Measurements from ENCODE around the gene ISLR2.

Gene ISLR2

GRCh38 chr15:74171965-74172541 lies 41.7 kb downstream of the ISLR2 start:
- peaks cover 10% of the 10 kb centered on the region for H3K27me3 Mint-ChIP-seq (ENCODE audit: low read depth, poor library complexity)
- no peaks in the 10 kb centered on the region for H3K36me3 Mint-ChIP-seq (ENCODE audit: low read depth)
- H3K4me3 Mint-ChIP-seq, result no peak overlapping the region
- H3K4me1 Mint-ChIP-seq, result peaks cover 94% of the 10 kb centered on the region
- DNase-seq, result no peak
- H3K9me3 Mint-ChIP-seq, result no peaks in the 10 kb centered on the region
- H3K27ac Mint-ChIP-seq, result no peak overlapping the region
- TF ChIP-seq CTCF (IDR thresholded peaks at IDR 0.05), result no peak

GRCh38 chr15:74172701-74173379 lies 42.5 kb downstream of the ISLR2 start:
- Mint-ChIP-seq H3K4me1 (peaks cover 98% of the 10 kb centered on the region), H3K4me3 (peak overlapping the region; percentile 50)
- DNase-seq, result peak; percentile 50

GRCh38 chr15:74173380-74174218 lies 43.2 kb downstream of the ISLR2 start, which contains the start of gene ISLR:
Gene ISLR (plus strand): TSS chr15:74173710. CDS start chr15:74174859, 1,149 bp downstream.
- Mint-ChIP-seq H3K9me3 (no peaks in the 10 kb centered on the region), H3K27ac (peak within 1 kb of the TSS; percentile 92), H3K4me3 (peak within 1 kb of the TSS; percentile 50), H3K36me3 (ENCODE audit: low read depth) (no peaks in the 10 kb centered on the region), H3K4me1 (peaks cover 98% of the 10 kb centered on the region), H3K27me3 (ENCODE audit: low read depth, poor library complexity) (peaks cover 7% of the 10 kb centered on the region)
- TF ChIP-seq CTCF (IDR thresholded peaks at IDR 0.05), result no peak
- no peak for DNase-seq

More at GRCh38 chr15:74172701-74173379, 42.5 kb downstream of the ISLR2 start:
- H3K9me3 Mint-ChIP-seq, result no peaks in the 10 kb centered on the region
- TF ChIP-seq CTCF (IDR thresholded peaks at IDR 0.05), result no peak
- no peaks in the 10 kb centered on the region for H3K36me3 Mint-ChIP-seq (ENCODE audit: low read depth)
- peaks cover 8% of the 10 kb centered on the region for H3K27me3 Mint-ChIP-seq (ENCODE audit: low read depth, poor library complexity)
- peak overlapping the region; percentile 92 for H3K27ac Mint-ChIP-seq

GRCh38 chr15:74174219-74174957 lies 44.0 kb downstream of the ISLR2 start:
- Mint-ChIP-seq H3K9me3 (no peaks in the 10 kb centered on the region), H3K27ac (peak overlapping the region; percentile 92), H3K27me3 (ENCODE audit: low read depth, poor library complexity) (peaks cover 8% of the 10 kb centered on the region), H3K4me1 (peaks cover 97% of the 10 kb centered on the region), H3K4me3 (peak overlapping the region; percentile 25), H3K36me3 (ENCODE audit: low read depth) (no peaks in the 10 kb centered on the region)
- peak; percentile 46 for DNase-seq
- TF ChIP-seq CTCF (IDR thresholded peaks at IDR 0.05), result no peak

- H3K4me1 Mint-ChIP-seq, result peaks cover 92% of the 10 kb centered on the region
- no peak for TF ChIP-seq CTCF (IDR thresholded peaks at IDR 0.05)
Observed at GRCh38 chr15:74174958-74175253, 44.5 kb downstream of the ISLR2 start.

More at GRCh38 chr15:74174958-74175253, 44.5 kb downstream of the ISLR2 start:
- peak overlapping the region; percentile 25 for H3K27ac Mint-ChIP-seq
- DNase-seq, result no peak
- H3K4me3 Mint-ChIP-seq, result no peak overlapping the region
- H3K27me3 Mint-ChIP-seq (ENCODE audit: low read depth, poor library complexity), result peaks cover 8% of the 10 kb centered on the region
- no peaks in the 10 kb centered on the region for H3K9me3 Mint-ChIP-seq
- H3K36me3 Mint-ChIP-seq (ENCODE audit: low read depth), result no peaks in the 10 kb centered on the region
